HEK293 (cell line): ENCODE results near the gene FAM216A.

ENCODE experiments used
- CTCF ChIA-PET: fragments of 350-600 bp; formaldehyde crosslinking; extraction: SDS; loops from one replicate; lab custom pipeline; 2021; ENCODE audit warnings: antibody characterized with exemption; lab: Yijun Ruan, JAX
- POLR2A ChIA-PET: fragments of 300-600 bp; formaldehyde crosslinking; extraction: SDS; loops from one replicate; lab custom pipeline; 2020; ENCODE audit warnings: antibody characterized with exemption, inconsistent platforms; lab: Yijun Ruan, JAX
- H3K27ac ChIP-seq: fragments of 200-500 bp; sonication (Bioruptor generic); 2 replicates; pipeline ENCODE4 v1.5.1; 2014; ENCODE audit warnings: low read depth, low read length, control low read depth, inconsistent platforms; ENCODE audit errors: extremely low read depth
- H3K36me3 ChIP-seq, 2 experiments: fragments of 200-500 bp in 1 of 2; sonication (Bioruptor generic) in 1 of 2; 1 replicate in 1 of 2; 2 replicates in 1 of 2; pipeline ENCODE4 v1.5.1; 2014 to 2017; ENCODE audit warnings: inconsistent platforms in 2 of 2, low read length in 2 of 2; ENCODE audit not compliant: control insufficient read depth in 2 of 2, insufficient read depth in 1 of 2
- H3K4me1 ChIP-seq: fragments of 200-500 bp; sonication (Bioruptor generic); 2 replicates; pipeline ENCODE4 v1.5.1; 2014; ENCODE audit warnings: mild to moderate bottlenecking, low read length, inconsistent platforms; ENCODE audit not compliant: control insufficient read depth, insufficient read depth
- H3K4me3 ChIP-seq: 2 replicates; pipeline ENCODE4 v1.5.1; 2011; ENCODE audit warnings: low read depth, mild to moderate bottlenecking, control low read depth, low read length, moderate library complexity
- H3K9me3 ChIP-seq: fragments of 200-500 bp; sonication (Bioruptor generic); 2 replicates; pipeline ENCODE4 v1.5.1; 2014; ENCODE audit warnings: low read depth, low read length, inconsistent platforms; ENCODE audit not compliant: control insufficient read depth, insufficient read depth
- GLIS1 ChIP-seq: fragments of 450-650 bp; formaldehyde crosslinking; IDR thresholded peaks from 2 replicates; pipeline ENCODE4 v1.5.1; 2016; ENCODE audit warnings: missing biosample characterization, missing genetic modification characterization
- KLF10 ChIP-seq: fragments of 450-650 bp; IDR thresholded peaks from 2 replicates; pipeline ENCODE4 v1.5.1; 2018; ENCODE audit warnings: missing biosample characterization, mild to moderate bottlenecking, missing genetic modification characterization
- REPIN1 ChIP-seq: fragments of 450-650 bp; formaldehyde crosslinking; IDR thresholded peaks from 2 replicates; pipeline ENCODE4 v1.5.1; 2017; ENCODE audit warnings: missing biosample characterization, missing genetic modification characterization, low read depth
- YY1 ChIP-seq: fragments of 450-650 bp; formaldehyde crosslinking; IDR thresholded peaks from 2 replicates; pipeline ENCODE4 v1.5.1; 2018; ENCODE audit warnings: missing biosample characterization, missing genetic modification characterization
- ZBTB21 ChIP-seq: fragments of 450-650 bp; formaldehyde crosslinking; IDR thresholded peaks from 2 replicates; pipeline ENCODE4 v1.5.1; 2017; ENCODE audit warnings: missing biosample characterization, missing genetic modification characterization
- ZBTB8A ChIP-seq: fragments of 450-650 bp; formaldehyde crosslinking; IDR thresholded peaks from 2 replicates; pipeline ENCODE4 v1.5.1; 2016; ENCODE audit warnings: missing biosample characterization, missing genetic modification characterization
- ZFP3 ChIP-seq: fragments of 450-650 bp; formaldehyde crosslinking; IDR thresholded peaks from 2 replicates; pipeline ENCODE4 v1.5.1; 2016; ENCODE audit warnings: low read depth, missing biosample characterization, missing genetic modification characterization
- ZNF16 ChIP-seq: fragments of 450-650 bp; formaldehyde crosslinking; IDR thresholded peaks from 2 replicates; pipeline ENCODE4 v1.5.1; 2016; ENCODE audit warnings: low read depth, missing biosample characterization, missing genetic modification characterization
- ZNF169 ChIP-seq: fragments of 450-650 bp; formaldehyde crosslinking; IDR thresholded peaks from 2 replicates; pipeline ENCODE4 v1.5.1; 2016; ENCODE audit warnings: missing biosample characterization, missing genetic modification characterization
- ZNF24 ChIP-seq: fragments of 450-650 bp; formaldehyde crosslinking; IDR thresholded peaks from 2 replicates; pipeline ENCODE4 v1.5.1; 2016; ENCODE audit warnings: missing biosample characterization, missing genetic modification characterization
- ZNF311 ChIP-seq: fragments of 450-650 bp; formaldehyde crosslinking; IDR thresholded peaks from 2 replicates; pipeline ENCODE4 v1.5.1; 2017; ENCODE audit warnings: missing biosample characterization, missing genetic modification characterization, borderline replicate concordance
- ZNF529 ChIP-seq: fragments of 450-650 bp; formaldehyde crosslinking; IDR thresholded peaks from 2 replicates; pipeline ENCODE4 v1.5.1; 2017; ENCODE audit warnings: missing genetic modification characterization, missing biosample characterization; ENCODE audit not compliant: insufficient replicate concordance
- ZNF548 ChIP-seq: fragments of 450-650 bp; formaldehyde crosslinking; IDR thresholded peaks from 2 replicates; pipeline ENCODE4 v1.5.1; 2016; ENCODE audit warnings: missing biosample characterization, missing genetic modification characterization
- ZNF660 ChIP-seq: fragments of 450-650 bp; IDR thresholded peaks from 2 replicates; pipeline ENCODE4 v1.5.1; 2018; ENCODE audit warnings: missing biosample characterization, mild to moderate bottlenecking, missing genetic modification characterization
- ZNF677 ChIP-seq: fragments of 450-650 bp; IDR thresholded peaks from 2 replicates; pipeline ENCODE4 v1.5.0; 2018; ENCODE audit warnings: missing biosample characterization, mild to moderate bottlenecking, missing genetic modification characterization, moderate library complexity
- ZNF76 ChIP-seq: fragments of 450-650 bp; formaldehyde crosslinking; IDR thresholded peaks from 2 replicates; pipeline ENCODE4; 2016; ENCODE audit warnings: low read depth, missing biosample characterization, missing genetic modification characterization, borderline replicate concordance
- ZNF768 ChIP-seq: fragments of 450-650 bp; formaldehyde crosslinking; IDR thresholded peaks from 2 replicates; pipeline ENCODE4 v1.5.1; 2018; ENCODE audit warnings: missing biosample characterization, mild to moderate bottlenecking, missing genetic modification characterization
- ZNF791 ChIP-seq: fragments of 450-650 bp; formaldehyde crosslinking; IDR thresholded peaks from 2 replicates; pipeline ENCODE4 v1.5.1; 2016; ENCODE audit warnings: missing biosample characterization, missing genetic modification characterization
- ZNF830 ChIP-seq: fragments of 450-650 bp; IDR thresholded peaks from 2 replicates; pipeline ENCODE4 v1.5.0; 2018; ENCODE audit warnings: missing biosample characterization, missing genetic modification characterization, low read depth, mild to moderate bottlenecking, moderate library complexity
- ZSCAN23 ChIP-seq: fragments of 450-650 bp; formaldehyde crosslinking; IDR thresholded peaks from 2 replicates; pipeline ENCODE4 v1.5.1; 2016; ENCODE audit warnings: missing biosample characterization, missing genetic modification characterization
- TF ChIP-seq, protein P1 (sequence below): fragments of 450-650 bp; formaldehyde crosslinking; IDR thresholded peaks from 2 replicates; pipeline ENCODE4 v1.5.1; 2016; ENCODE audit warnings: missing biosample characterization, missing genetic modification characterization
- TF ChIP-seq, protein P2 (sequence below): fragments of 450-650 bp; formaldehyde crosslinking; IDR thresholded peaks from 2 replicates; pipeline ENCODE4; 2016; ENCODE audit warnings: missing biosample characterization, missing genetic modification characterization
- TF ChIP-seq, protein P3 (sequence below): fragments of 450-650 bp; formaldehyde crosslinking; IDR thresholded peaks from 2 replicates; pipeline ENCODE4 v1.5.1; 2016; ENCODE audit warnings: missing biosample characterization, missing genetic modification characterization, low read depth
- TF ChIP-seq, protein P4 (sequence below): fragments of 450-650 bp; formaldehyde crosslinking; conservative IDR thresholded peaks from 2 replicates; pipeline ENCODE4 v1.5.1; 2016; ENCODE audit warnings: low read depth, missing biosample characterization, missing genetic modification characterization
- TF ChIP-seq, protein P5 (sequence below): fragments of 450-650 bp; formaldehyde crosslinking; IDR thresholded peaks from 2 replicates; pipeline ENCODE4 v1.5.1; 2016; ENCODE audit warnings: missing biosample characterization, missing genetic modification characterization

FAM216A gene

DNA sequence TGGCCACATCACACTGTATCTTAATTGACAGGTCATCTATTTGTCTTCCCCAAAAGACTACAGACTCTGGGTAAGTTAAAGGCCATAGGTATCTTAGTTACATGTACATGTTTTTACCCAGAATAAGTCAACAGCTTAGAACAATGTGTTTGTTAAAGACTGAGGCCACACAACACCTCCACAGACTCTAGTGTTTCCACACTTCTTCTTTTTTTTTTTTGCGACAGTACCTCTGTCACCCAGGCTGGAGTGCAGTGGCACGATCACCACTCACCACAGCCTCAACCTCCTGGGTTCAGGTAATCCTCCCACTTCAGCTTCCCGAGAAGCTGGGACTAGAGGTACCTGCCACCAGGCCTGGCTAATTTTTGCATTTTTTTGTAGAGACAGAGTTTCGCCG lies 1.9 kb upstream of the FAM216A start:
- H3K9me3 ChIP-seq, result no peaks in the 10 kb centered on the region
- CTCF ChIA-PET, result interaction anchor here (0.6 to 1.3 kb wide), 6 partner anchors 10 to 315 kb away, joined by 3 to 8 read pairs (median 4); partner anchors contain the start of gene ARPC3
- TF ChIP-seq ZNF16 (tag by site-specific recombination) (no peak), ZBTB21 (tag by site-specific recombination) (no peak), ZNF24 (no peak), ZNF791 (tag by site-specific recombination) (no peak), ZNF830 (no peak), ZNF548 (tag by site-specific recombination) (no peak), REPIN1 (tag by site-specific recombination) (no peak), KLF10 (tag by site-specific recombination) (no peak), YY1 (tag by site-specific recombination) (no peak), ZNF311 (tag by site-specific recombination) (no peak), ZBTB8A (tag by site-specific recombination) (no peak), ZNF169 (tag by site-specific recombination) (no peak), ZNF768 (tag by site-specific recombination) (no peak), ZNF660 (no peak), ZNF529 (tag by site-specific recombination) (no peak), ZNF677 (tag by site-specific recombination) (no peak), ZSCAN23 (no peak)
- TF ChIP-seq, protein P1, sequence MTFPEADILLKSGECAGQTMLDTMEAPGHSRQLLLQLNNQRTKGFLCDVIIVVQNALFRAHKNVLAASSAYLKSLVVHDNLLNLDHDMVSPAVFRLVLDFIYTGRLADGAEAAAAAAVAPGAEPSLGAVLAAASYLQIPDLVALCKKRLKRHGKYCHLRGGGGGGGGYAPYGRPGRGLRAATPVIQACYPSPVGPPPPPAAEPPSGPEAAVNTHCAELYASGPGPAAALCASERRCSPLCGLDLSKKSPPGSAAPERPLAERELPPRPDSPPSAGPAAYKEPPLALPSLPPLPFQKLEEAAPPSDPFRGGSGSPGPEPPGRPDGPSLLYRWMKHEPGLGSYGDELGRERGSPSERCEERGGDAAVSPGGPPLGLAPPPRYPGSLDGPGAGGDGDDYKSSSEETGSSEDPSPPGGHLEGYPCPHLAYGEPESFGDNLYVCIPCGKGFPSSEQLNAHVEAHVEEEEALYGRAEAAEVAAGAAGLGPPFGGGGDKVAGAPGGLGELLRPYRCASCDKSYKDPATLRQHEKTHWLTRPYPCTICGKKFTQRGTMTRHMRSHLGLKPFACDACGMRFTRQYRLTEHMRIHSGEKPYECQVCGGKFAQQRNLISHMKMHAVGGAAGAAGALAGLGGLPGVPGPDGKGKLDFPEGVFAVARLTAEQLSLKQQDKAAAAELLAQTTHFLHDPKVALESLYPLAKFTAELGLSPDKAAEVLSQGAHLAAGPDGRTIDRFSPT (tag by site-specific recombination), result no peak
- TF ChIP-seq, protein P2, sequence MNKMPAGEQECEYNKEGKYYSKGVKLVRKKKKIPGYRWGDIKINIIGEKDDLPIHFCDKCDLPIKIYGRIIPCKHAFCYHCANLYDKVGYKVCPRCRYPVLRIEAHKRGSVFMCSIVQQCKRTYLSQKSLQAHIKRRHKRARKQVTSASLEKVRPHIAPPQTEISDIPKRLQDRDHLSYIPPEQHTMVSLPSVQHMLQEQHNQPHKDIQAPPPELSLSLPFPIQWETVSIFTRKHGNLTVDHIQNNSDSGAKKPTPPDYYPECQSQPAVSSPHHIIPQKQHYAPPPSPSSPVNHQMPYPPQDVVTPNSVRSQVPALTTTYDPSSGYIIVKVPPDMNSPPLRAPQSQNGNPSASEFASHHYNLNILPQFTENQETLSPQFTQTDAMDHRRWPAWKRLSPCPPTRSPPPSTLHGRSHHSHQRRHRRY (tag by site-specific recombination), result no peak
- TF ChIP-seq, protein P3, sequence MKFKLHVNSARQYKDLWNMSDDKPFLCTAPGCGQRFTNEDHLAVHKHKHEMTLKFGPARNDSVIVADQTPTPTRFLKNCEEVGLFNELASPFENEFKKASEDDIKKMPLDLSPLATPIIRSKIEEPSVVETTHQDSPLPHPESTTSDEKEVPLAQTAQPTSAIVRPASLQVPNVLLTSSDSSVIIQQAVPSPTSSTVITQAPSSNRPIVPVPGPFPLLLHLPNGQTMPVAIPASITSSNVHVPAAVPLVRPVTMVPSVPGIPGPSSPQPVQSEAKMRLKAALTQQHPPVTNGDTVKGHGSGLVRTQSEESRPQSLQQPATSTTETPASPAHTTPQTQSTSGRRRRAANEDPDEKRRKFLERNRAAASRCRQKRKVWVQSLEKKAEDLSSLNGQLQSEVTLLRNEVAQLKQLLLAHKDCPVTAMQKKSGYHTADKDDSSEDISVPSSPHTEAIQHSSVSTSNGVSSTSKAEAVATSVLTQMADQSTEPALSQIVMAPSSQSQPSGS (tag by site-specific recombination), result no peak
- TF ChIP-seq, all 188 proteins: peak for 0
- no peak overlapping the region for H3K4me3 ChIP-seq
- no peak overlapping the region for H3K27ac ChIP-seq
- POLR2A ChIA-PET, result interaction anchor here (3.2 kb wide), 1 partner anchor 17 kb away, joined by 39 read pairs; the partner anchor contains the start of gene ARPC3
- H3K36me3 ChIP-seq, result peaks cover 22 to 31% of the 10 kb centered on the region in 2 experiments; a peak in 2 of 3 replicates
- peaks cover 5% of the 10 kb centered on the region; the same call in 1 of the 2 replicates for H3K4me1 ChIP-seq

DNA sequence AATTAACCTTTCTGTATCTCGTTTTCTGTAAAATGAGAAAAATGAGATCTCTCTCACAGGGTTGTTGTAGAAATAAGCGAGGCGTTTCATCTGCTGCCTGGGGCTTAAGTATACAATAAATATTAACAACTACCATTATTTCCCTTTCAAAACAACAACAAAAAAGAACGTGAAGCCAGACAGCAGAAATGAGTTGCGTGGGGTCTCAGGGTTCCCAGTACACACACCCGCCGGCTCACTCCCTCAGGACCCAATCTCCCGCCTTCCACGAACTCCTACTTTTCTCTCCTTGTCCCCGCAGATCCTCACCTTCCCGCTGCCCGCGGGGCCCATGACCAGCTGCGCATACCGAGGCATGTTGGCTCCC lies 815 bp upstream of the FAM216A start:
- H3K4me3 ChIP-seq, result peak overlapping the region; percentile 78
- POLR2A ChIA-PET, result interaction anchor here (0.6 to 3.2 kb wide), 27 partner anchors 10 to 367 kb away, joined by 3 to 44 read pairs (median 3); partner anchors contain the start of genes ARPC3, ATP2A2, IFT81 and PPP1CC
- TF ChIP-seq ZFP3 (tag by site-specific recombination) (peak; percentile 71), GLIS1 (tag by site-specific recombination) (peak; percentile 44), ZNF76 (tag by site-specific recombination) (peak; percentile 15; the same call in 1 of the 2 replicates)
- TF ChIP-seq, protein P4, sequence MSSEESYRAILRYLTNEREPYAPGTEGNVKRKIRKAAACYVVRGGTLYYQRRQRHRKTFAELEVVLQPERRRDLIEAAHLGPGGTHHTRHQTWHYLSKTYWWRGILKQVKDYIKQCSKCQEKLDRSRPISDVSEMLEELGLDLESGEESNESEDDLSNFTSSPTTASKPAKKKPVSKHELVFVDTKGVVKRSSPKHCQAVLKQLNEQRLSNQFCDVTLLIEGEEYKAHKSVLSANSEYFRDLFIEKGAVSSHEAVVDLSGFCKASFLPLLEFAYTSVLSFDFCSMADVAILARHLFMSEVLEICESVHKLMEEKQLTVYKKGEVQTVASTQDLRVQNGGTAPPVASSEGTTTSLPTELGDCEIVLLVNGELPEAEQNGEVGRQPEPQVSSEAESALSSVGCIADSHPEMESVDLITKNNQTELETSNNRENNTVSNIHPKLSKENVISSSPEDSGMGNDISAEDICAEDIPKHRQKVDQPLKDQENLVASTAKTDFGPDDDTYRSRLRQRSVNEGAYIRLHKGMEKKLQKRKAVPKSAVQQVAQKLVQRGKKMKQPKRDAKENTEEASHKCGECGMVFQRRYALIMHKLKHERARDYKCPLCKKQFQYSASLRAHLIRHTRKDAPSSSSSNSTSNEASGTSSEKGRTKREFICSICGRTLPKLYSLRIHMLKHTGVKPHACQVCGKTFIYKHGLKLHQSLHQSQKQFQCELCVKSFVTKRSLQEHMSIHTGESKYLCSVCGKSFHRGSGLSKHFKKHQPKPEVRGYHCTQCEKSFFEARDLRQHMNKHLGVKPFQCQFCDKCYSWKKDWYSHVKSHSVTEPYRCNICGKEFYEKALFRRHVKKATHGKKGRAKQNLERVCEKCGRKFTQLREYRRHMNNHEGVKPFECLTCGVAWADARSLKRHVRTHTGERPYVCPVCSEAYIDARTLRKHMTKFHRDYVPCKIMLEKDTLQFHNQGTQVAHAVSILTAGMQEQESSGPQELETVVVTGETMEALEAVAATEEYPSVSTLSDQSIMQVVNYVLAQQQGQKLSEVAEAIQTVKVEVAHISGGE (tag by site-specific recombination), result 0 out of 2 replicates have a peak, but pooled peaks have one; percentile 18
- TF ChIP-seq, protein P5, sequence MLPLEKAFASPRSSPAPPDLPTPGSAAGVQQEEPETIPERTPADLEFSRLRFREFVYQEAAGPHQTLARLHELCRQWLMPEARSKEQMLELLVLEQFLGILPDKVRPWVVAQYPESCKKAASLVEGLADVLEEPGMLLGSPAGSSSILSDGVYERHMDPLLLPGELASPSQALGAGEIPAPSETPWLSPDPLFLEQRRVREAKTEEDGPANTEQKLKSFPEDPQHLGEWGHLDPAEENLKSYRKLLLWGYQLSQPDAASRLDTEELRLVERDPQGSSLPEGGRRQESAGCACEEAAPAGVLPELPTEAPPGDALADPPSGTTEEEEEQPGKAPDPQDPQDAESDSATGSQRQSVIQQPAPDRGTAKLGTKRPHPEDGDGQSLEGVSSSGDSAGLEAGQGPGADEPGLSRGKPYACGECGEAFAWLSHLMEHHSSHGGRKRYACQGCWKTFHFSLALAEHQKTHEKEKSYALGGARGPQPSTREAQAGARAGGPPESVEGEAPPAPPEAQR (tag by site-specific recombination), result no peak

More for the DNA sequence above, 815 bp upstream of the FAM216A start:
- CTCF ChIA-PET, result interaction anchor here (0.6 to 2.7 kb wide), 11 partner anchors 11 to 421 kb away, joined by 3 to 23 read pairs (median 4); partner anchors contain the start of gene ARPC3
- peaks cover 5% of the 10 kb centered on the region; the same call in 1 of the 2 replicates for H3K4me1 ChIP-seq
- no peaks in the 10 kb centered on the region for H3K9me3 ChIP-seq
- peak overlapping the region; percentile 19; the same call in 1 of the 2 replicates for H3K27ac ChIP-seq
- peaks cover 24% of the 10 kb centered on the region in 2 experiments; a peak in 2 of 3 replicates for H3K36me3 ChIP-seq
